ENCODE measurements around the gene TLCD1.

TLCD1 gene

GRCh38 chr17:28698253-28698941, 27.6 kb downstream of the TLCD1 start:
- Histone ChIP-seq H3K4me2 (no peak overlapping the region), H3K27ac (no peak overlapping the region), H3K9me3 (replicated peaks in 1 of 11) (no peaks in the 10 kb centered on the region), H3K36me3 (peaks cover 100% of the 10 kb centered on the region in 11 experiments), H4K20me1 (peaks cover 0 to 90% (median 15%) of the 10 kb centered on the region in 11 experiments; a peak in 13 of 22 replicates), H3K9ac (peak overlapping the region in 1 of 11 experiments; percentile 14; a peak in 1 of 22 replicates), H3K4me3 (no peak overlapping the region), H3K4me1 (no peaks in the 10 kb centered on the region), H3K27me3 (no peaks in the 10 kb centered on the region)
- TF ChIP-seq Cebpa-rat (IDR thresholded peaks at IDR 0.05): no peak

- no peak overlapping the region for H3K4me2 ChIP-seq
- H3K27me3 ChIP-seq: no peaks in the 10 kb centered on the region
- H3K36me3 ChIP-seq: peaks cover 96 to 100% (median 100%) of the 10 kb centered on the region in 11 experiments
- H3K27ac ChIP-seq: no peak overlapping the region
- no peak for TF ChIP-seq Cebpa-rat (IDR thresholded peaks at IDR 0.05)
- no peak overlapping the region for H3K4me3 ChIP-seq
- H3K9me3 ChIP-seq (replicated peaks in 1 of 11): no peaks in the 10 kb centered on the region
- peaks cover 0 to 55% (median 0%) of the 10 kb centered on the region in 11 experiments; a peak in 8 of 22 replicates for H4K20me1 ChIP-seq
- H3K4me1 ChIP-seq: no peaks in the 10 kb centered on the region
- no peak overlapping the region for H3K9ac ChIP-seq
Observed at GRCh38 chr17:28693869-28694268, 32.2 kb downstream of the TLCD1 start.

- Histone ChIP-seq H3K27ac (no peak overlapping the region), H3K4me2 (no peak overlapping the region), H3K9me3 (replicated peaks in 1 of 11) (no peaks in the 10 kb centered on the region), H4K20me1 (peaks cover 0 to 27% (median 4%) of the 10 kb centered on the region in 11 experiments; a peak in 8 of 22 replicates), H3K9ac (no peak overlapping the region), H3K36me3 (peaks cover 96 to 100% (median 100%) of the 10 kb centered on the region in 11 experiments), H3K4me3 (no peak overlapping the region), H3K27me3 (no peaks in the 10 kb centered on the region), H3K4me1 (peaks cover 0 to 11% (median 4%) of the 10 kb centered on the region in 10 experiments; a peak in 7 of 20 replicates)
- no peak for TF ChIP-seq Cebpa-rat (IDR thresholded peaks at IDR 0.05)
Observed at GRCh38 chr17:28689011-28689410, 37.0 kb downstream of the TLCD1 start.

- Histone ChIP-seq H3K27me3 (no peaks in the 10 kb centered on the region), H3K9me3 (replicated peaks in 1 of 11) (no peaks in the 10 kb centered on the region), H3K27ac (no peak overlapping the region), H4K20me1 (peaks cover 0 to 26% (median 4%) of the 10 kb centered on the region in 11 experiments; a peak in 8 of 22 replicates), H3K36me3 (peaks cover 96 to 100% (median 100%) of the 10 kb centered on the region in 11 experiments), H3K9ac (no peak overlapping the region), H3K4me1 (peaks cover 0 to 11% (median 4%) of the 10 kb centered on the region in 10 experiments; a peak in 7 of 20 replicates), H3K4me3 (no peak overlapping the region), H3K4me2 (no peak overlapping the region)
- no peak for TF ChIP-seq Cebpa-rat (IDR thresholded peaks at IDR 0.05)
Observed at GRCh38 chr17:28688481-28688880, 37.6 kb downstream of the TLCD1 start.

GRCh38 chr17:28686296-28686695, 39.7 kb downstream of the TLCD1 start:
- Histone ChIP-seq H3K4me3 (no peak overlapping the region), H3K9me3 (replicated peaks in 1 of 11) (no peaks in the 10 kb centered on the region), H3K27me3 (no peaks in the 10 kb centered on the region), H3K9ac (no peak overlapping the region), H4K20me1 (peaks cover 0 to 48% (median 7%) of the 10 kb centered on the region in 11 experiments; a peak in 9 of 22 replicates), H3K36me3 (peaks cover 99 to 100% (median 100%) of the 10 kb centered on the region in 11 experiments), H3K27ac (no peak overlapping the region), H3K4me2 (no peak overlapping the region), H3K4me1 (peaks cover 0 to 11% (median 4%) of the 10 kb centered on the region in 10 experiments; a peak in 7 of 20 replicates)
- TF ChIP-seq Cebpa-rat (IDR thresholded peaks at IDR 0.05): no peak

- Histone ChIP-seq H3K4me1 (peaks cover 0 to 11% (median 4%) of the 10 kb centered on the region in 10 experiments; a peak in 7 of 20 replicates), H3K4me2 (no peak overlapping the region), H3K9me3 (replicated peaks in 1 of 11) (no peaks in the 10 kb centered on the region), H3K9ac (peak overlapping the region in 2 of 11 experiments; percentile 7 to 53; a peak in 2 of 22 replicates), H3K4me3 (no peak overlapping the region), H3K27ac (no peak overlapping the region), H3K27me3 (no peaks in the 10 kb centered on the region), H3K36me3 (peaks cover 99 to 100% (median 100%) of the 10 kb centered on the region in 11 experiments), H4K20me1 (peaks cover 0 to 53% (median 7%) of the 10 kb centered on the region in 11 experiments; a peak in 9 of 22 replicates)
- no peak for TF ChIP-seq Cebpa-rat (IDR thresholded peaks at IDR 0.05)
Observed at GRCh38 chr17:28685366-28685765, 40.7 kb downstream of the TLCD1 start.

- Histone ChIP-seq H3K27ac (no peak overlapping the region), H3K4me3 (no peak overlapping the region), H3K36me3 (peaks cover 99 to 100% (median 100%) of the 10 kb centered on the region in 11 experiments), H3K4me1 (peaks cover 0 to 11% (median 4%) of the 10 kb centered on the region in 10 experiments; a peak in 7 of 20 replicates), H3K9me3 (replicated peaks in 1 of 11) (no peaks in the 10 kb centered on the region), H3K27me3 (no peaks in the 10 kb centered on the region), H3K9ac (peak overlapping the region in 5 of 11 experiments; percentile 7 to 53 (median 39); a peak in 4 of 22 replicates), H4K20me1 (peaks cover 0 to 53% (median 7%) of the 10 kb centered on the region in 11 experiments; a peak in 9 of 22 replicates), H3K4me2 (0 out of 22 replicates have a peak overlapping the region, but pooled peaks of 2 of the 11 experiments have one; percentile 2)
- TF ChIP-seq Cebpa-rat (IDR thresholded peaks at IDR 0.05): no peak
Observed at GRCh38 chr17:28684963-28685362, 41.1 kb downstream of the TLCD1 start.

- H3K9ac ChIP-seq: no peak overlapping the region
- no peak for TF ChIP-seq Cebpa-rat (IDR thresholded peaks at IDR 0.05)
- peaks cover 99 to 100% (median 100%) of the 10 kb centered on the region in 11 experiments for H3K36me3 ChIP-seq
- H3K4me1 ChIP-seq: peaks cover 0 to 11% (median 4%) of the 10 kb centered on the region in 10 experiments; a peak in 7 of 20 replicates
- no peak overlapping the region for H3K4me3 ChIP-seq
- H3K27ac ChIP-seq: no peak overlapping the region
- H3K27me3 ChIP-seq: no peaks in the 10 kb centered on the region
- peaks cover 0 to 44% (median 4%) of the 10 kb centered on the region in 11 experiments; a peak in 10 of 22 replicates for H4K20me1 ChIP-seq
- H3K9me3 ChIP-seq (replicated peaks in 1 of 11): no peaks in the 10 kb centered on the region
- no peak overlapping the region for H3K4me2 ChIP-seq
Observed at GRCh38 chr17:28682655-28683054, 43.4 kb downstream of the TLCD1 start.

- no peak overlapping the region for H3K9ac ChIP-seq
- H3K27me3 ChIP-seq: no peaks in the 10 kb centered on the region
- H3K36me3 ChIP-seq: peaks cover 100% of the 10 kb centered on the region in 11 experiments
- H3K27ac ChIP-seq: no peak overlapping the region
- no peak overlapping the region for H3K4me2 ChIP-seq
- H3K4me1 ChIP-seq: no peaks in the 10 kb centered on the region
- H3K4me3 ChIP-seq: no peak overlapping the region
- TF ChIP-seq Cebpa-rat (IDR thresholded peaks at IDR 0.05): no peak
- peaks cover 0 to 39% (median 11%) of the 10 kb centered on the region in 11 experiments; a peak in 12 of 22 replicates for H4K20me1 ChIP-seq
- H3K9me3 ChIP-seq (replicated peaks in 1 of 11): no peaks in the 10 kb centered on the region
Observed at GRCh38 chr17:28675980-28676379, 50.1 kb downstream of the TLCD1 start.

Data from BLaER1 treated with 17β-estradiol and CSF1 and Interleukin-3, amounts not matched to agents 10 nM and 100 nM (cell line).